ENCODE results near the gene CNGA2. TPM values are rescaled to one million over a fixed set of nuclear protein-coding genes. Genes with fewer than 3 reads are reported as not detected.
"Not testable (repeated sequence)": the region's sequence is repeated elsewhere in the genome, so short reads cannot be mapped to it uniquely, and the experiment has no call there.

Gene CNGA2
- total RNA-seq, result not detected

DNA sequence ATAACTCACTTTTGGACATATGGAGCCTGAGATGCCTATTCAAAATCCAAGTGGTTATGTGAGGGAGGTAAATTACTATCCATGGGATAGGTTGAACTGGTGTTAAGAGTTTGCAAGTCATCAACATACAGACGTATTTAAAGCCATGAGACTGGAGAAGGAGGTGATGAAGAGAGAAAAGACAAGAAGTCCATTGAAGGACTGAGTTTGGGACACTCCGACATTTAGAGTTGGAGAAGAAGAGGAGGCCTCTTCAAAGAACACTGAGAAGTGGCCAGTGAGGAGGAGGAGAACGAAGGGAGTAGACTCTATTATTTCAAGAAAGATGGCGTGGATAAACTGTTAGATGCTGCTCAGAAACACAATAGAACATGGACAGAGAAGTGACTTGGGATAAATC is at the start of gene CNGA2:
CNGA2 (plus strand) TSS at position 301 of the 400 bp plus-strand sequence. CDS start 3,738 bp downstream, outside the sequence.
- no peak for DNase-seq (ENCODE audit: low read depth in 2 of 3, low spot score in 2 of 3)

DNA sequence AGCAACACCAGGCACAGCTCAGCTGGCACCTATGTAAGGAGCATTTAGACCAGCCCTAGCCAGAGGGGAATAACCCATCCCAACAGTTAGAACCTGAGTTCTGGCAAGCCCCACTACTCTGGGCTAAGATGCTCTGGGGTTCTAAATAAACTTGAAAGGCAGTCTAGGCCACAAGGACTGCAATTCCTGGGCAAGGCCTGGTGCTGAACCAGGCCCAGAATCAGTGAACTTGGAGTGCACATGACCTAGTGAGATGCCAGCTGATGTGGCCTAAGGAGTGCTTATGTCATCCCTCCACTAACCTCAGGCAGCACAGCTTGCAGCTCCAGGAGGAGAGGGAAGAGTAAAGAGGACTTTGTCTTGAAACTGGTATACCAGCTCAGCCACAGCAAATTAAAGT is 46.9 kb upstream of the CNGA2 start:
- DNase-seq (ENCODE audit: low read depth in 2 of 3, low spot score in 2 of 3), result no peak

DNA sequence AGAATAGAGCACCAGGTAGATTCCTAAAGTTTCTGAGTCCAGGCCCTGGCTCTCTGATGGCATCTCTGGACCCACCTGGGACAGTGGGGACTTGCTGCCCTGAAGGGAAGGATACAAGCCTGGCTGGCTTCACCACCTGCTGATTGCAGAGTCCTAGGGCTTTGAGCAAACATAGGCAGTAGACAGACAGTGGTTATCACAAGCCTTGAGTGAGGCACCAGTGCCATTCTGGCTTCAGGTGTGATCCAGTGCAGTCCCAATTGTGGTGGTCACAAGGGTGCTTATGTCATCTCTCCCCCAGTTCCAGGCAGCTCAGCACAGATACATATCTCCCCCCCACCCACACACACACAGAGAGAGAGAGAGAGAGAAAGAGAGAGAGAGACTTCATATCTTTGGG is 45.9 kb upstream of the CNGA2 start:
- no peak for DNase-seq (ENCODE audit: low read depth in 2 of 3, low spot score in 2 of 3)

DNA sequence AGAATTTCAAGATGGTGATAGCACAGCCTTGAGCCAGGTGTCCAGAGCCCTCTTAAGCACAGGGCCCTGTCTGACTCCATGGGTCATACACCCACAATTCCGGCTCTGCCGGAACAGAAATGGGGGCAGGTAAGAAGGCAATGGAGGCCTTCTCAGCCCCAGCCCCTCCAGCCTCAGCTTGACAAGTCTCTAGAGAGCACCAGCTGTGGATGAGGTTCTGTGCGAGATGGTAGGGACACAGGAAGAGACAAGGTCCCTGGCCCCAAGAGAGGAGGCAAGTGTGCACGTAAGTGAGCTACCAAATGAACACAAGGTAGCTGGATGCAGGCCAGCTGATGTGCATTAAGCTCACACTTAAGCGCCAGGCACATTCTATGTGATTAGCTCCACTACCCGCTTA is 41.7 kb upstream of the CNGA2 start:
- no peak for DNase-seq (ENCODE audit: low read depth in 2 of 3, low spot score in 2 of 3)

DNA sequence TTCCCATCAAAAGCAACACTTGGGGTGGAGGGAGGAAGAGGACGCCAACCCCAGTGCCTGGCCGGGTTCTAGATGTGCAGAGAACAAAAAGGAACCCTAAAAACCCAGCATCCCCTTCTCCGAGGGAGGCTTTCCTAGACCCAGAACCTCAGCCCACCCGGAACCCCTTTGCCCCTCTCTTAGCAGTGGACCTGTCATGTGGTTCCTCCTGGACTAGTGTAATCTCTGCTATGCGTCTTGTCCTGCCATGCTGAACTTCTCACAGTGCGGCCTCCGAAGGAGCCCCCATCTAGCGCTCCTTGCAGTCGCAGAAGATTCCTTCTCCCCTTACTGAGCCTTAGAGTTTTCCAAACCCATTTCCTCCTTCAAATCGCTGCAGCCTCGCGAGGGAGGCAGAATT is 40.4 kb upstream of the CNGA2 start:
- no peak for DNase-seq (ENCODE audit: low read depth in 2 of 3, low spot score in 2 of 3)

DNA sequence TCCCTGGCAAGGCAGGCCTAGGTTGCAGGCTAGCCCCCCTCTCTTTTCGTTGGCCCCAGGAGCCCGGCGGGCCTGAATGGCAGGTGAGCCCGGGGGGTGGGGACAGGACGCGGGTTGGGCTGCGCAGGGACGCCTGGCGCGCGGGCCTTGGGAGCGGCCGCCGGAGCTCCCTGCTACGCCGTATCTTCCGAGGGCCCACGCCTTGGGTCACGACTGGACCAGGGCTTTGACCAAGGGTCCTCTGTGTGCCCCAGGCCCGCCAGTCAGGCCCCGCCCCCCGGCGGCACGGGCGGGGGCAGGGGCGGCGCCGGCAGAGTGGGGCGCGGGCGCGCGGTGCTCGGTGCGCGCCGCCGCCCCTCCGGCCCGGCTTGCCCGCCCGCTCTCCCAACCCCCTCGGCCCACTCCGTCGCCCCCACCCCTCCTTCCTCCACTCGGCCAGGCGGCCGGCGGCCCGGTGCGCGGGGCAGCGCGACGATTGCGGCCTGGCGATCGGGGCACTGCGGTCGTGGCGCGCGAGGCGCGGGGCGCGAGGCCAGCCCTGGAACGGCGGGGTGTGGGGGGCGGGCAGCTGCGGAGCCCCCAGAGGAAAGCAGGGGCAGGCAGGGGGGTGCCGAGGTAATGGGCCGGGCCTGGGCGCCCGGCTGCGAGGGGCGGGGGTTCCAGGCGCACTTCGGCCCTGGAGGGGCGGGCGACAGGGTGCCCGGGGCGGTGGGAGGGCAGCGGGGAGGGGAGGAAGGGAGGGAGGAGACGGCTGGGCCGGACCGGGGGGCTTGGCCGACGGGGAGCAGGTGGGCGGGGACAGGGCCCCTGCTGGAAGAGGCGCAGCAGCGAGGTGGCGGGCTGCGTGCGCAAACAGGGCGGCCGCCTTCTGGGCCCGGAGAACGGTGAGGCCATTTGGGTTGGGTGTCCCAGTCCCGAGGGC is 39.6 kb upstream of the CNGA2 start, which contains the start of gene PRRG3:
PRRG3 (plus strand) TSS at position 798 of the 922 bp plus-strand sequence. CDS start 3,357 bp downstream, outside the sequence.
- DNase-seq (ENCODE audit: low read depth in 2 of 3, low spot score in 2 of 3), result no peak

DNA sequence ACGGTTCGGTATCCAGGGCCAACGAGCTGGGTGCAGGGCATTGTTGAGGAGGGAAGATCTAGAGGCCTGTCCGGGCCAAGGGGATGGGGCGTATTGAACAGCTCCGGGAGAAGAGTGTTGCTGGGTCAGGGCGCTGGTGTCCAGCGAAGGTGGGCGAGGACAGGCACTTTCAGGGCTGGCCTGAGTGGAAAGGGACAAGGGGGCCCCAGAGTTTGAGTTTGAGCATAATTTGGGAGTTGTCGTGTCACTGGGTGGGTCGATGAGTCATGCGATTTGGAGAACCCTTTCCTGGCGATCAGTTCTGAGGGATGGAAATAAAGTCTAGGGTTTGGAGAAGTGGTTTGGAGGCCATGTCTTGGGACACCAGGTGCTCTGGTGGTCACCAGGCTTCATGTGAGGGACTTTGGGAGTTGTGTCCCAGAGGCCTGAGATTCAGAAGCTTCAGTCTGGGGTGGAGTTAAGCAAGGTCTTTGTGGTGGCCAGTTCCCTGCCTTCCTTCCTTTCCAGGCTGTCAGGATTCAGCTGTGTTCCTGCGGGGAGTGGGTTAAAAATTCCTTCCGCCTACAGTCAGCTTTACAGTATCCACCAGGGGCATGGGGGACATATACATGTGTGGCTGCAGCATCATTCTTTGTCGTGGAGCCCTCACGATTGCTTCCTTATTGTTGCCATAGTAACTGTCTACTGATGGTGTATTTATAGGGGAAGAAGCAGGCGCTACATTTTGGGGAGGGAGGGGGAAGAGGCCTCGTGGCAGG is 38.8 kb upstream of the CNGA2 start:
- DNase-seq (ENCODE audit: low read depth in 2 of 3, low spot score in 2 of 3), result no peak

DNA sequence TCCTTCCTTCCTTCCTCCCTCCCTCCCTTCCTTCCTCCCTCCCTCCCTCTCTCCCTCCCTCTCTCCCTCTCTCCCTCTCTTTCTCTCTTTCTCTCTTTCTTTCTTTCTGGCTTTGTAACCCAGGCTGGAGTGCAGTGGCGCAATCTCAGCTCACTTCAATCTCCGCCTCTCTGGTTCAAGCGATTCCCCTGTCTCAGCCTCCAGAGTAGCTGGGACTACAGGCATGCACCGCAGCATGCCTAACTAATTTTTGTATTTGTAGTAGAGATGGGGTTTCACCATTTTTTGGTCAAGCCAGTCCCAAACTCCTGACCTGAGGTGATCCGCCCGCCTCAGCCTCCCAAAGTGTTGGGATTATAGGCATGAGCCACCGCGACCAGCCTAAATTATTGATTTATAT is 37.5 kb upstream of the CNGA2 start:
- DNase-seq (ENCODE audit: low read depth in 2 of 3, low spot score in 2 of 3), result not testable (repeated sequence)

DNA sequence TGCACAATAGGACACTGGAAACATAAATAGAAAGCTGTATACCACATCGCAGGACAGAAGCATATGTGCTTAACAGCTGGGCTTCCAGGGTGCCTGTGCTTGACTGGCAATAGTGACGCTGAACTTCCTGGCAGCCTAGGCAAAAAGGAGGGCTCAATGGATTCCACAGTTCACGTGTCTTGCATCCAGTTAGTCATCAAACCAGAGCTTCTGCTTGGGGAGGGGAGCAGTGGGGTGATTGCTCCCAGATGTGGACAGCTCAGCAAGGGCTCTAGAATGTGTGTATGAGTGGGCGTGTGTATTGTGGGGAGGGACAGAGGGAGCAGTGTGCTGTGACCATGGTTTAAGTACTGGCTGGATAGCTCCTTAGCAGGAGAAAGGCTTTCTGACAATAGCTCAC is 37.0 kb upstream of the CNGA2 start:
- no peak for DNase-seq (ENCODE audit: low read depth in 2 of 3, low spot score in 2 of 3)

DNA sequence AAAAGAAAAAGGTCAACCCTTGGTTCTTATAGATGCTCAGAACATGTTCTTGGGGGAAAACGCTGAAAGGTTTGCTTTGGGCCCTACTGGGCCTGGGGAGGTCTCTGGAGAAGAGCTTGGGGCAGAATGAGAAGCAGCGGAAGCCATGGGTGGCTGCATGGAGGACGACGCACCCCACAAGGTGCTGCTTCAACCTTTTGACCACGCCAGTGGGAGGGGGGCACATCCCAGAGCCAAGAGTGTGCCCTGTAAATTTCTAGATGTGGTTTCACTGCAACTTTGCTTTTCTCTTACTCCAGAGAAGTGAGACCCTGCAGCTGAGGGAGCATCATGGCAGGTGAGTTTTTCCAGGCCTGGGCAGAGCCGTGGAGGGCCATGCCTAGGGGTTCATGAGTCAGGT is 36.1 kb upstream of the CNGA2 start:
- DNase-seq (ENCODE audit: low read depth in 2 of 3, low spot score in 2 of 3), result no peak

DNA sequence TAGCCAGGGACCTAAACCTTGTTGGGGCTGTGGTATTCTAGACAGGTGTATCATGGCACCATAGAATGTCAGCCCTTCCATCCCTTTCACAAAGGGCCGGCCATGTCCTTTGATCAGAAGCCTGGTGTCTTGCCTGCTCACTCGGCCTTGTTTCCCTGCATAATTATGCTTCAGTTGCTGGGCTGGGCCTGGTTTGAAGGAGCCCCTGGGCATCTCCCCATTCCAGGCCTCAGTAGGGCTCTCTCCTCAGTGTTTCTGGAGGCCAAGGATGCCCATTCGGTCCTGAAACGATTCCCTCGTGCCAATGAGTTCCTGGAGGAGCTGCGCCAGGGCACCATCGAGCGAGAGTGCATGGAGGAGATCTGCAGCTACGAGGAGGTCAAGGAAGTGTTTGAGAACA is 34.8 kb upstream of the CNGA2 start:
- DNase-seq (ENCODE audit: low read depth in 2 of 3, low spot score in 2 of 3), result no peak

DNA sequence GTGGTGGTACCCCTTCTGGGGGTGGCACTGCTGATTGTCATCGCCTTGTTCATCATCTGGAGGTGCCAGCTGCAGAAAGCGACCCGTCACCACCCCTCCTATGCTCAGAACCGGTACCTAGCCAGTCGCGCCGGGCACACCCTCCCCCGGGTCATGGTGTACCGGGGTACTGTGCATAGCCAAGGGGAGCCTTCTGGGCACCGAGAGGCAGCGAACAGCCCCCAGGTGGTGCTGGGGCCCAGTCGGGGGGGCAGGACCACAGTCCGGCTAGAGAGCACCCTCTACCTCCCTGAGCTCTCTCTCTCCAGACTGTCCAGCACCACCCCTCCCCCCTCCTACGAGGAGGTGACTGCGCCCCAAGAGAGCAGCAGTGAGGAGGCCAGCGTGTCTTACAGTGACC is 34.0 kb upstream of the CNGA2 start:
- DNase-seq (ENCODE audit: low read depth in 2 of 3, low spot score in 2 of 3), result no peak

DNA sequence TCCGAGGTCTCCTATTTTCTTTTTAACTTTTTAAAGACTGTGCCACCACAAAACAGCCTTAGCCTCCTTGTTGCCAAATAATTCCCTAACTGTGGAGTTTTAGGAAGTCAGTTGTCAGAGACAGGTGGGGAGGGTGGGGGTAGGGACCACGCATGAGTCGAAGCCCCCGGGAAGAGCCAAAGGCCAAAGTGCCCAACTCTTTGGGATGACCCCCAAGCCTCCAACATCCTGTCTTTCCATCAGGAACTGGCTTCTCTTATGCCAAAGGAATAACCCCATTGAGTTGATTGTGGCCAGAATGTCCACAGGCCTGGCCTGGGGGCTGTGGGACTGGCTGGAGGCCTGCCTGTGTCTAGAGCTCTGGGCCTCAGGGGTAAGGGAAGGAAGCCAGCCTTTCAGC is 33.5 kb upstream of the CNGA2 start:
- DNase-seq (ENCODE audit: low read depth in 2 of 3, low spot score in 2 of 3), result no peak

DNA sequence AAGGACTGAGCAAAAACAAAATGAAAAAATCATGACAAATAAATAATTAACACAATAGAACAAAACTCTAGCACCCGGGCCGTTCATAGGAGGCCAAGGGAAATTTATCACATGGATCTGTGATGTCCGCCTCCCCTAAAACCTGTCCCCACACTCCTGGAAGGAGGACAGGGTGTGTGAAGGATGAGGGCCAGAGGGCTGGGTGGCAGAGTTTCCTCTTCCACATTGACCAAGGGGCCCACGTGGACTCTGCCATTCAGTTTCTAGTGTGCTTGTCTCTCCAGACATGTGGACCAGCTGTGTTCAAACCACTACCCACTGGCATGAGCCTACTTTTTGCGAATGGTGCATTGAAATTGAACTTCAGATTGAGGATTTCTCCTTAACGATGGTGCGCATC is 33.0 kb upstream of the CNGA2 start:
- no peak for DNase-seq (ENCODE audit: low read depth in 2 of 3, low spot score in 2 of 3)

DNA sequence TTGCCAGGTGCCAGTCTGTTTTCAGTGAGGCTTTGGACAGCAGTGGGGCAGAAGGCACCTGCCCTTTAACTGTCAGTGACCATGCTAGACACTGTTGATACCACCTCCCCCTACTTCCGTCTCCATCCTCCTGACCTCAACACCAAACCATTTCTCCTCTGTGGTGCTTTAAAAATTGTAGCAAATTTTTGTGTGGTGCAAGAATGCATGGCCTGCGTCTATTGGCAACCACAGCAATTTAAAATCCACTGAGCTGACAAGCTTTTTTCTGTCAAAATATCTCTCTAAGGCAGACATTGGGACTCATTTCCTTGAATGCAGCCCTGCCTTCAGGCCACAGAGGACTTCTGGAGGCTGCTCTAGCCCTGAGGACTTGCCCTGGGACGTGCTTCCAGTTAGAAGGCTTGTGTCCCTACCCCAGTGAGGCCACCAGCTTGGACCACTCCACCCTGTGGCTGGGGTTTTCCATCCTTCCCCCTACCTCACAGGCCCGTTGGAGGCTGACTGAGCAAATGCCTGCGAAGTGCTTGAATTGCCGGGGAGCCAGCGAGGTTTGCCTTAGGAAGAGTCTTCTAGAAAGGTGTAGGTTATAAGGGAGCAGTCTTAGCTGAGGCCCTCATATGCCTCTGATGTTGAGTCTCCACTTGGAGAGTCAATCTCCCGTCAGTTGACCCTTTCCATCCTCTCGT is 32.4 kb upstream of the CNGA2 start:
- no peak for DNase-seq (ENCODE audit: low read depth in 2 of 3, low spot score in 2 of 3)

DNA sequence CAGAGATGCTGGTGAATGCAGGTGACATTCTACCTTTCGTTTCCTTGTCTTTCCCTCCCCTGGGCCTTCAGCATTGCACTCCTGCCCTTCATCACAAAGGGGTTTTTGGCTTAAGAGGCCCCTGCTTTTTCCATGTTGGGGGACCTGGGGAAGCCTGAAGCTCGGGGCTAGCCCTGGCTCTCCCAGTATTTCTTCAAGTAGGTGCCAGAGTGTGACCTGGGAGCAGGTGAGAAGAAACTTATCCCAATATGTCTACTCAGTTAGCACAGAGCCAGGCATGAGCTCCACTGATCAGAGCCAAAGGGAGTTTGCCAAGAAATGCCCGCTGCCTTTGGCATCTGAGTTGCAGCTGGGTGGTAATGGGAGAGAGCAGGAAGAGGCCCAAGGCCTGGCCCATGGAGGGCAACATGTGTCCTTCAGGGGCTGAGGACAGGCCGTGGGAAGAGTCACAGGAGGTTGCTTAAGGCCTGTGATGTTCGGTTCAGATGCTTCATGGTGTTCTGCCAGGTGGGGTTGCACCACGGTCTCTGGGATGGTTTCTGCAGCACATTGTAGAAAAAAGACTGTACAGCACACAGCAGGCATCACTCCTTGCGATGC is 31.7 kb upstream of the CNGA2 start:
- no peak for DNase-seq (ENCODE audit: low read depth in 2 of 3, low spot score in 2 of 3)

DNA sequence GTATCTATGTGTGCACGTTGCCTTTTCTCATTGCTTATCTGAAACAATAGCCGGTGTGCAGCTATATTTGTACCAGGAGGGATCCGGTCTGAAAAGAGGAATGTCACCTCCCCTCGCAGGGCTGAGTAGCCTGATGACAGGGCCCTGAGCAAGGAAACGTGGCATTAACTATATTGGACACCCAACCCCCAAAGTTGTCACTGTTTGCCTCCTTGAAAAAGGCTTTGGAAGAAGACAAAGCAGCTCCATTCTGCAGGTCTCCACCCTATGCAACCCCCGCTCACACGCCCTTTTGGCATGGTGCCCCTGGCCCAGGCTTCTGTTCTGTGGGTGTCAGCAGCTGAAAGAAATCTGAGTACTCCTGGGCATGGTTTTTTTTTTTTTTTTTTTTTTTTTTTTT is 31.1 kb upstream of the CNGA2 start:
- no peak for DNase-seq (ENCODE audit: low read depth in 2 of 3, low spot score in 2 of 3)

DNA sequence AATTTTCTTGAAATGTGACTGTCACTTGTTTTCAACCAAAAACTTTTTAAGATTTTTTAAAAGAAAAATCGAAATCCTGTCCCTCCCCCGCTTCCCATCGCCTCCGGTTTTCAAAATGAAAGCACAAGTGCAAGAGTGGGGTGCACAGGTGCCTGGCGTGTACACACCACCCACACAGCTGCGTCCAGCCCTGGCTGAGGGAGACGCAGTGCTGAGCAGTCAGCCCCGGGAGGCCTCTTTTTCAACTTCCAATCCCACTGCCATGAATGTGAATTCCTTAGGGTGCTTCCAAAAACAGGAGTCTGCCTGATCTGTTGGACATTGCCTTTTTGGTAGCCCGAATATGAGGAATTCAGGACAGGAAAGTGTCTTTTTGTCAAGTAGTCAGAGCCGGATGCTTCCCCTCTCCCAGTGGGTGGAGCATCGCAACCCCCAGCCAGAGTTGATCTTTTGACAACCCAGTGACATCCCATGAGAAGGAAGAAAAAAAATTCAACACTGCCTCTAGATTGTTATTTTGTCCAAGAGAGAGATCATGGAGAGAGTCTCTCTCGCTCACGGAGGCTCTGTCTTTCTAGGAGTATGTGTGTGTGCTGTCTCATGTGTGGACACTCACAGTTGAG is 30.4 kb upstream of the CNGA2 start:
- DNase-seq (ENCODE audit: low read depth in 2 of 3, low spot score in 2 of 3), result no peak

DNA sequence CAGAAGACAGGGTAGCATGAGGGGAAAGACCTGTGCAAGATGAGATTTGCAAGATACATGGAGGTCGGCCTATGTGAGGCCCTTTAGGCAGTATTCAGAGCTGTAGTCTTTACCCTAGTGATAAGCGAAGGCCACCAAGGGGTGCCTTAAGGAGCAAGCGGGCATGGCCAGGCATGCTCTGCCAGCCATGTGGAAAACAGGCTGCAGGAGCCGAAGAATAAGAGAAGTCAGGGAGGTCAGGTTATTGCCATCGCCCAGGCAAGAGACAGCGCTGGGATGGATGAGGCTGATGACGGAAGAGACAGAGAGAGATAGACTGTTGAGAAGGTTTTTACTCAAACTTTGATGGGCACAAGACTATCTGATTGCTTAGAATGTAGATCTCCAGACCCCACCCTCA is 25.7 kb upstream of the CNGA2 start:
- no peak for DNase-seq (ENCODE audit: low read depth in 2 of 3, low spot score in 2 of 3)

DNA sequence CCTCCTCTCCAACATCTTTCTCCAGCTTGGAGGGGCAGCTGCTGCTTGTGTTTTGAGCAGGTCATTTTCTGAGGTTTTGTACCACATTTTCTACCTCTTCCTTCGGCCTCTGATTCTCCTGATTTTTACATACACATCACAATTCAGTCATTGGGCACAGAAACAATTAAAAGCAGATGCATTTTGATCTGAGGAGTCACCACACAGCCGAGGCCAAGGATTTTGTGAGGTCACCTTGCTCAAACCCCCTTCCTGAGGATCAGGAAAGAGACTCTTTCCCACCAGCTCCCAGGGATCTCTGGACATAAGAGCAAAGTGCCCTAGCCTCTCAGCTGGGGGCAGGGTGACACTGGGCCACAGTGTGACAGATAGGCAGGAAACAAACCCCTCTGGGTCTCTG is 24.1 kb upstream of the CNGA2 start:
- no peak for DNase-seq (ENCODE audit: low read depth in 2 of 3, low spot score in 2 of 3)

Data from hematopoietic multipotent progenitor cell (in vitro differentiated cells).